HG03064 (cell line): Measurements from ENCODE around the gene DIPK1C.

Experiments used
- ATAC-seq: cut with Tn5 transposase; IDR thresholded peaks from one replicate; pipeline ENCODE4 v1.9.1; 2021; ENCODE audit warnings: low read depth; ENCODE audit not compliant: unreplicated experiment

Gene DIPK1C

GRCh38 chr18:74486119-74486849, 29.2 kb upstream of the DIPK1C start:
- ATAC-seq = no peak

- ATAC-seq = no peak
Observed at GRCh38 chr18:74482697-74483096, 25.6 kb upstream of the DIPK1C start.

- no peak for ATAC-seq
Observed at GRCh38 chr18:74480149-74480651, 23.1 kb upstream of the DIPK1C start.

GRCh38 chr18:74479486-74480148, 22.5 kb upstream of the DIPK1C start:
- no peak for ATAC-seq

GRCh38 chr18:74478880-74479279, 21.8 kb upstream of the DIPK1C start:
- no peak for ATAC-seq

GRCh38 chr18:74478316-74478715, 21.2 kb upstream of the DIPK1C start:
- no peak for ATAC-seq

- no peak for ATAC-seq
Observed at GRCh38 chr18:74477771-74478170, 20.7 kb upstream of the DIPK1C start.

- ATAC-seq = no peak
Observed at GRCh38 chr18:74476140-74476539, 19.0 kb upstream of the DIPK1C start.

- ATAC-seq = no peak
Observed at GRCh38 chr18:74473976-74474640, 17.0 kb upstream of the DIPK1C start.

- no peak for ATAC-seq
Observed at GRCh38 chr18:74472312-74472711, 15.2 kb upstream of the DIPK1C start.

- ATAC-seq = no peak
Observed at GRCh38 chr18:74468547-74469061, 11.5 kb upstream of the DIPK1C start.

GRCh38 chr18:74465775-74466174, 8.7 kb upstream of the DIPK1C start:
- ATAC-seq = no peak

GRCh38 chr18:74463983-74464382, 6.9 kb upstream of the DIPK1C start:
- no peak for ATAC-seq

- no peak for ATAC-seq
Observed at GRCh38 chr18:74463254-74463653, 6.1 kb upstream of the DIPK1C start.

GRCh38 chr18:74460825-74461224, 3.7 kb upstream of the DIPK1C start:
- ATAC-seq = no peak

GRCh38 chr18:74459889-74460288, 2.8 kb upstream of the DIPK1C start:
- ATAC-seq = no peak

- ATAC-seq = no peak
Observed at GRCh38 chr18:74457725-74458421, 765 bp upstream of the DIPK1C start.

- ATAC-seq = no peak
Observed at GRCh38 chr18:74456349-74457042, 612 bp downstream of the DIPK1C start.

- no peak for ATAC-seq
Observed at GRCh38 chr18:74456017-74456348, 1.1 kb downstream of the DIPK1C start.

GRCh38 chr18:74455386-74455785, 1.7 kb downstream of the DIPK1C start:
- no peak for ATAC-seq
